Measurements from ENCODE around the gene RAB3GAP1. TPM values are rescaled to one million over a fixed set of nuclear protein-coding genes. Genes with fewer than 3 reads are reported as not detected.

RAB3GAP1 gene
- total RNA-seq, 1 experiment from 2014 or later = 38.6 TPM

- no peaks in the 10 kb centered on the region for H3K27me3 ChIP-seq (ENCODE audit: control insufficient read depth, insufficient read depth, low read length)
- TF ChIP-seq CTCF (IDR thresholded peaks at IDR 0.05) (no peak), POLR2AphosphoS5 (IDR thresholded peaks at IDR 0.05; ENCODE audit: low read depth, low read length) (no peak)
- H3K27ac ChIP-seq (ENCODE audit: low read length) = no peak overlapping the region
- ChIA-PET CTCF (no interaction called here), POLR2A (interaction anchor here (0.6 kb wide), 1 partner anchor 46 kb away, joined by 10 read pairs; no protein-coding TSS in a partner anchor)
- peaks cover 21% of the 10 kb centered on the region for H3K36me3 ChIP-seq (ENCODE audit: control insufficient read depth, insufficient read depth, low read length)
- intact Hi-C loops (cut with micrococcal nuclease; ENCODE audit: unreplicated experiment) (no loop called here), in situ Hi-C loops (cut with HindIII; ENCODE audit: low pct_unique_long_range_greater_than_20kb, low sequenced_read_pairs) (no loop called here)
- no TSS peak for BruUV-seq (replicated peaks)
- ATAC-seq = no peak
- H3K4me1 ChIP-seq (ENCODE audit: control insufficient read depth, insufficient read depth, low read length) = no peaks in the 10 kb centered on the region
- H3K4me3 ChIP-seq (ENCODE audit: low read depth in 2 of 2, low read length in 2 of 2) = no peak overlapping the region
- H3K9me3 ChIP-seq (ENCODE audit: control insufficient read depth, insufficient read depth, low read depth, low read length) = no peaks in the 10 kb centered on the region
- DNase-seq (ENCODE audit: low read depth, low spot score) = no peak
Observed at GRCh38 chr2:135157856-135158255, 105.8 kb downstream of the RAB3GAP1 start.

- Histone ChIP-seq H3K27me3 (ENCODE audit: control insufficient read depth, insufficient read depth, low read length) (no peaks in the 10 kb centered on the region), H3K4me1 (ENCODE audit: control insufficient read depth, insufficient read depth, low read length) (no peaks in the 10 kb centered on the region), H3K9me3 (ENCODE audit: control insufficient read depth, insufficient read depth, low read depth, low read length) (no peaks in the 10 kb centered on the region), H3K4me3 (ENCODE audit: low read depth in 2 of 2, low read length in 2 of 2) (no peak overlapping the region), H3K27ac (ENCODE audit: low read length) (no peak overlapping the region), H3K36me3 (ENCODE audit: control insufficient read depth, insufficient read depth, low read length) (peaks cover 18% of the 10 kb centered on the region)
- no peak for DNase-seq (ENCODE audit: low read depth, low spot score)
- ATAC-seq = no peak
- intact Hi-C loops (cut with micrococcal nuclease; ENCODE audit: unreplicated experiment) (no loop called here), in situ Hi-C loops (cut with HindIII; ENCODE audit: low pct_unique_long_range_greater_than_20kb, low sequenced_read_pairs) (no loop called here)
- POLR2A ChIA-PET = no interaction called here
- TF ChIP-seq POLR2AphosphoS5 (IDR thresholded peaks at IDR 0.05; ENCODE audit: low read depth, low read length) (no peak), CTCF (IDR thresholded peaks at IDR 0.05) (no peak), REST (IDR thresholded peaks at IDR 0.05; ENCODE audit: insufficient read depth in 1 of 2, low read depth in 2 of 2, low read length in 1 of 2) (no peak), SIN3A (IDR thresholded peaks at IDR 0.05; ENCODE audit: borderline replicate concordance, insufficient read depth, low read depth, low read length) (no peak), TCF7L2 (IDR thresholded peaks at IDR 0.05; ENCODE audit: low read depth, low read length) (no peak)
- no TSS peak for BruUV-seq (replicated peaks)
- CTCF ChIA-PET = no interaction called here
Observed at GRCh38 chr2:135159191-135159590, 107.1 kb downstream of the RAB3GAP1 start.
